HG03196 (cell line): ENCODE data around the gene RRAS2.
A peak's percentile ranks its signal among the peaks of the same experiment; 100 is the strongest.
"Not testable (repeated sequence)": the region's sequence is repeated elsewhere in the genome, so short reads cannot be mapped to it uniquely, and the experiment has no call there.

Experiments used
- ATAC-seq: cut with Tn5 transposase; IDR thresholded peaks from one replicate; pipeline ENCODE4 v1.9.1; 2021; ENCODE audit not compliant: unreplicated experiment

RRAS2 gene

GRCh38 chr11:14372011-14372410 is 13.0 kb upstream of the RRAS2 start:
- ATAC-seq = no peak

GRCh38 chr11:14371249-14371648 is 12.3 kb upstream of the RRAS2 start:
- ATAC-seq = no peak

GRCh38 chr11:14370496-14370895 is 11.5 kb upstream of the RRAS2 start:
- ATAC-seq = no peak

GRCh38 chr11:14369598-14369997 is 10.6 kb upstream of the RRAS2 start:
- no peak for ATAC-seq

GRCh38 chr11:14366936-14367335 is 8.0 kb upstream of the RRAS2 start:
- ATAC-seq = no peak

GRCh38 chr11:14364322-14364721 is 5.3 kb upstream of the RRAS2 start:
- no peak for ATAC-seq

- ATAC-seq = no peak
Observed at GRCh38 chr11:14362611-14363010, 3.6 kb upstream of the RRAS2 start.

GRCh38 chr11:14361951-14362350 is 3.0 kb upstream of the RRAS2 start:
- no peak for ATAC-seq

- no peak for ATAC-seq
Observed at GRCh38 chr11:14360976-14361375, 2.0 kb upstream of the RRAS2 start.

- no peak for ATAC-seq
Observed at GRCh38 chr11:14359501-14360031, 583 bp upstream of the RRAS2 start.

- ATAC-seq = peak; percentile 32
Observed at GRCh38 chr11:14357881-14358728, 878 bp downstream of the RRAS2 start.

- ATAC-seq = no peak
Observed at GRCh38 chr11:14356342-14356741, 2.6 kb downstream of the RRAS2 start.

- ATAC-seq = not testable (repeated sequence)
Observed at GRCh38 chr11:14354604-14355003, 4.4 kb downstream of the RRAS2 start.

GRCh38 chr11:14350716-14351238 is 8.2 kb downstream of the RRAS2 start:
- ATAC-seq = no peak

GRCh38 chr11:14350215-14350614 is 8.8 kb downstream of the RRAS2 start:
- ATAC-seq = no peak

GRCh38 chr11:14347991-14348390 is 11.0 kb downstream of the RRAS2 start:
- no peak for ATAC-seq

- ATAC-seq = no peak
Observed at GRCh38 chr11:14347494-14347893, 11.5 kb downstream of the RRAS2 start.

GRCh38 chr11:14346303-14346955 is 12.6 kb downstream of the RRAS2 start:
- ATAC-seq = no peak

- no peak for ATAC-seq
Observed at GRCh38 chr11:14345668-14346067, 13.3 kb downstream of the RRAS2 start.

- not testable (repeated sequence) for ATAC-seq
Observed at GRCh38 chr11:14345016-14345415, 14.0 kb downstream of the RRAS2 start.

- ATAC-seq = no peak
Observed at GRCh38 chr11:14342906-14343305, 16.1 kb downstream of the RRAS2 start.

GRCh38 chr11:14341968-14342367 is 17.0 kb downstream of the RRAS2 start:
- ATAC-seq = no peak
